Activated effector memory CD4-positive, alpha-beta T cell treated with anti-CD3 and anti-CD28 coated beads, Interleukin-2, amount 50 U/mL, for 16 hours (primary cell): ENCODE data around the gene MYO1D.

Experiments used
- DNase-seq: peaks from one replicate; pipeline ENCODE4 v3.0.0-alpha.2; 2020

The MYO1D gene

DNA sequence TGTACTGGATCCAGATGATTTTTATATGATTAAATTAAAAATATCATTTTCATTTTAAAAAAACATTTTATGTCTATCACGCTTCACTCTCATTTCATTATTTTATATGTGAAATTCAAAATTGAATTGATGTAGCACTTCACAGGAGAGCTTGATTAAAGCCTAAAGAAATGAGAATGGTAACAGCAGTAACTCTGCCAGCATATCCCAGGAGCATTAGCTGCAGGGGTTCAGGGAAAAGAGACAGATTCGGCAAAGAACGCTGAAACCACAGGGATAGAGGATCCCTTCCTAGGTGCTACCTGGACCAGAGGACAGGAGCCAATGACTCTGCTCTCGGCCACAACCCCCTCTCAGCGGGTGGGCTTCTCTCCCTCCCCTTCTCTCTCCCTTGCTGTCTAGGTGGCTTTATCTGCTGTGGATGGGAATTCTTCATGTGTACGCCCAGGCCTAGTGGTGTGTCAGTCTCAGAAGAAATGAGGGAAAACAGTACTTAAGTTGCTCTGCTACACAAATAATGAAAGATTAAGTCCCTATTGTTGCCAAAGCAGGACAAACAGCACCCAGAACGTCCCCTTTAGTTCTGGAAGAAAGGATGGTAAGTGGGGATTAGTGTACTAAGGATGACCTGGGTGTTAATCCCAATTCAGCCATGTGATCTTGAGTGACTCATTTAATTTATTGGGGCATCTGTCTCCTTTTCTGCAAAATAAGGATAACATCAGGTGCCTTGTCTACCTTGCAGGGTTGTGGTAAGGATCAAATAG, 266.9 kb downstream of the MYO1D start:
- no peak for DNase-seq

DNA sequence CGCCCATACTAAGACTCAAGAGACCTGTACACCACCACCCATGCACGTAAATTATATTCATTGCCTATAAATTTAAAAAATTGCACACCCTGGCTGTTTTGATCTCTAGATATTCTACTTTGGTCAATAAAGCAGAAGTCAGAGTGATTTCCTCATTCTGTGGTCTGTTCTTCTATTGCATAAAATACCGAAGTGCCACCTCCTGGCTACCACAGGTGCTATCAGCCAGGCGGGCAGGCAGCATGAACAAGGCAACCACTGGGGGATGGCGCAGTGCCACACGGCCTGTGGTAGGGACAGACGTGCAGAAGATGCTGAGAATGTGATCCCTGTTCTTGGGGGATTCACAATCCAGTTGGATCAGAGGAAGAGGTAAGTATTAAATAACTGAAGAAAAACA, 267.8 kb downstream of the MYO1D start:
- peak; percentile 83 for DNase-seq

DNA sequence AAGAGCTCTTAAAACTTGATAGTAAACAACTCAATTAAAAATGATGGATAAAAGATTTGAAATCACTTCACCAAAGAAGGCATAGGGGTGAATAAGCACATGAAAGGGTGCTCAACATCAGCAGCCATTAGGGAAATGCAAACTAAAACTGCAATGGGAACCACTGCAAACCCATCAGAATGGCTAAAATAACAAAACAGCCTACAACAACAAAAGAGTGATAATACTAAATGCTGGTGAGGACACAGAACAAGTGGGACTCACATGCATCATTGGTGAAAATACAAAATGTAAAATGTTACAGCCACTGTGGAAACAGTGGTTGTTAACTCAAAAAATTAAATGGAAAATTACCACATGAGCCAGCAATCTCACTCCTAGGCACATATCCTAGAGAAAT, 268.7 kb downstream of the MYO1D start:
- no peak for DNase-seq

DNA sequence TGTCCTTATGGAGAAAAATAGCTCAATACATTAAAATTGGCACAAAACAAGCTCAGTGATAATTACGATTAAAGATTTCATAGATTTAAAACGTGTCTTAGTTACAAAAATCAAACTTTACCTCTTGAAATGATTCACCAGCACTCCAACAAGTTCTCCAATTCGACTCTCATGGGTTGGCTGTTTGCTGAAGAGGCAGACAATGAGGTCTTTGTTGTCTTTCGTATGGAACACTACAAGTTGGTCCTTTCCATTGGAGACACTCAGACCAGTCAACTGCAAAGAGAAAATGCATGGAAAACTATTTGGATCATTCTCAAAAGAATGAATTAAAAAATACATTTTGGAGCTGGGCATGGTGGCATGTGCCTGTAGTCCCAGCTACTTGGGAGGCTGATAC, 272.0 kb downstream of the MYO1D start:
- DNase-seq: no peak

DNA sequence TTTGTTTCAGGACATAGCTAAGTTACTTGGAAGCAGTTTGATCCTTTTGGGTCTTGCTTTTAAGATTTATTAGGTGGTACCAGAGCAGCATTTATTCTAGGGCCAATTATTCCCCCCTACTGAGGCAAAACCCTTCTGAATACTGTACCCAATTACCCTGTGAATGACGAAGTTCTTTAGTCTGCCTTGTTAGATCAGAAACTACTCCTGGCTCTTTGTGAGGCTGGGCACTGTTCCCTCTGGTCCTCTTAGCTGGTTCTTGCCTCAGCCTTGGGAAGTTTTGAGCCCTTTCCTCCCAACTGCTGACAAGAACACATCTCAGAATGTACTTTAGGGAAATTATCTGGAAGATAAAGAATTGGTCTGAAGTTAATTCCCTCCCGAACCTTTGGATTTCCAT, 274.5 kb downstream of the MYO1D start:
- DNase-seq: no peak

DNA sequence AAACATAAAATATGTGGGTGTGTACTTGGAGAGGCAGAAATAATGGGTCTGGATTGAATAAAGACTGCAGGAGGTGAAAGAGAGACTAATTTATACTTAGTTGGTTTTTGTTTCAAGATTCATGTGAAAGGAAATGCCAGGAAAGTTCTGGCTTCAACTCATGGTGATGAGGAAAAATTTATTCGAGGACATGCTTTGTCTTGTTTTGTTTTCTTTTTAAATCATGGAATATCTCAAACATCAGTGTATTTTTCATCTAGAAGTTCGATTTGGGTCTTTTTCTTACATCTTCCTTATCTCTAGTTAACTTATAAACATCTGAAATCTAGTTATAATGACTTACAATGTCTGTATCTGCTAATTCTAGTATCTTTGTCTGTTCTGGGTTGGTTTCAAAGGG, 275.1 kb downstream of the MYO1D start:
- no peak for DNase-seq

DNA sequence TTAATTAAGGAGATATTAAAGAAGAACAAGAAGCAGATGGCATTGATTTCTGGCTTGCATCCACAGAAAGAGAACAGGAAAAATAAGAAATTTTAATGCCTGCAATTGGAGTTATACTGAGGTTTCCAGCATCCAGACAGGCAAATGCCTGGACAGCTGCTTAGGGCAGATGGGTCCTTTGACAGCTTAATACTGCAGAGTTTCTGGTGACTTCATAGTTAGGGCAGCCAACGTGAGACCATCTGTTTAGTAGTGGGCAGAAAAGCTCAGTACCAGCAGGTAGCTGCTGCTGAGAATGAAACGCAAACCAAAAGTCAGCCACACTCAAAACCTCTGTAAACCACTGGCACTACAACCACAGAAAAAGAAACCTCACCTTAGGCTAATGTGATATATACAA, 280.3 kb downstream of the MYO1D start:
- no peak for DNase-seq

DNA sequence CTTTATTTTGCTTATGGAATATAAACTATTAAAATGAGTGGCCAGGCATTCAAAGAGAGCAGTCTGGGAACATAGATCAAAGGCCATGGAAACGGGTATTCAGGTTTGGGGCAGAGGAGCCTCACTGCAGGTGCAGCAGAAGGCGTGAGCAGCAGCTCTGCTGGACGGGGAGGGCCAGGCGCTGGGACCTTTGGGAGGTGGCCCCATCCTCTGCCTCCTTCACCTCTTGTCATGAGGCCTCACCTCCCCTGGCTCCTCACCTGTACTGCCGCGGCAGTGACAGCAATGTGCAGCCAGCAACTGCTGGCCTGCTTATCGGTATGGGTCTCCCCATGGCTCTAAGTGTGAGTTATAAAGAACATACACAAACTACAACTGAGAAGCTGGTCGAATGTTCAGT, 280.7 kb downstream of the MYO1D start:
- DNase-seq: no peak

DNA sequence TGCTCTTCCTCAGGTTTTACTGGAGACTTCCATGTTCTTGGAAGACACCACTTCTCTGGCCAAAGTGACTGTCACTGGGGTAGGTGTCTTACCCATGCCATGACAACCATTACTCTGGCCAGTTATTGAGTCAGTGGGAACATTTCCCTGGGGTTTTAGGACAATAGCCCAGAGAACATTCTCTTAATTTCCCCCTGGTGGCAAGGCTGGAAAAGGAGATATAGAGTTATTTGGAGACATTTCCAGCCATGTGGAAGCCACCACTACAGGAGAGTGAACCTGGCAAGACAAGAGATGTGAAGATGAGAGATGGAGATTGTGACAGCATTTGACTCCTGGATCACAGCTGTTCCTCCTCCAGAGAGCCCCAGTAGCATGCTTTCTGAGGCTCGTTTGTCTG, 283.9 kb downstream of the MYO1D start:
- DNase-seq: no peak

DNA sequence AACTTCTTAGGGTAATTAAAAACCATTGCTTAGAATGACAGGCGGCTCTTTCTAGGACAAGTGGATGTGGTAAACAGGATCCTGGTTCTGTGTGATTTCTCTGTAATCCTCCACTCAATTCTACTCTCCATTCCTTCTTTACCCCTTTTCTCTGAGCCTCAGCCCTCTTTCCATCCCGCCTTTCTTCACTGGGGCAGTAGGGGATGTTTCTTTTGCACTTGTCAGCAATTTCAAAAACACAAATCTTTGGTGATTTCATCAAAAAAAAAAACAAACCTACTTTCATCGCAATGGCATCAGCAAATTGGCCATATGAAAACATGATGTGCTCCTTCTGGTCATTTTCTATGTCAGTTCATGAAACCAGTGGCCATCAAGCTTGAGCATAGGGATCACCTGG, 285.5 kb downstream of the MYO1D start:
- DNase-seq: no peak

DNA sequence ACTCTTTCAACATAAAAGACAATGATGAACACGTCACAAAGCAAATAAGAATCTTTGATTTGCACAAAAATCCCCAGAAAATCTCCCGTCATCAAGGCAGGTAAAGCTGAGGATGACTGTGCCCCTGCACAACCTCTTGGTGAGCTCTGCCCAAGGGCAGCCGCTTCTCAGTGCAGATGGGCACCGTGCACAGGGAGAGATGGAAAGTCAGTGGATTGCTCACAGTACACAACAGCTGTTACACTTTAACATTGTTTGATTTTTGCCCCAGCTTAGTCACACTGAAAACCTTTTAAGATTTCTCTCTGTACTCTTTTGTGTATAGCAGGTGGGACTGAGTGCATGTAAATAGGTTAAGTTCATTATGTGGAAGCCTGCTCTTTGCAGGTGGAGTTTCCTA, 285.9 kb downstream of the MYO1D start:
- DNase-seq: no peak

DNA sequence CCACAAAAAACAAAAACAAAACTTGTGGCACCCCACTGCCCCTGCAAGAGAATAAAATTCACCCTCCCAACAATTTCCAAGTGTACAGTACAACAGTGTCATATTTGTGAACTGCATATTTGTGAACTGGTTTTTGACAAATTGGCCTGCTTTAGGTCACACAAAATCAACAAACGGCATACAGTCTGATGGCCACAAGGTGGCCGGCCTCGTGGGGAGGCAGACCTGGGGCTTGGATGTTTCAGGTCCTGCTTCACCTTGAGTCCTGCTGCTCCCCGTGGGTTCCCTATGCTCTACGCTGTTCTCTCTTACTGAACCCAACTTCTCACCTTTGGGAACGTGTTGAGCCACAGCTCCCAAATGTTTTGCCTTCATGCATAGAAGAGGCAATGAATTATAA, 287.9 kb downstream of the MYO1D start:
- no peak for DNase-seq

DNA sequence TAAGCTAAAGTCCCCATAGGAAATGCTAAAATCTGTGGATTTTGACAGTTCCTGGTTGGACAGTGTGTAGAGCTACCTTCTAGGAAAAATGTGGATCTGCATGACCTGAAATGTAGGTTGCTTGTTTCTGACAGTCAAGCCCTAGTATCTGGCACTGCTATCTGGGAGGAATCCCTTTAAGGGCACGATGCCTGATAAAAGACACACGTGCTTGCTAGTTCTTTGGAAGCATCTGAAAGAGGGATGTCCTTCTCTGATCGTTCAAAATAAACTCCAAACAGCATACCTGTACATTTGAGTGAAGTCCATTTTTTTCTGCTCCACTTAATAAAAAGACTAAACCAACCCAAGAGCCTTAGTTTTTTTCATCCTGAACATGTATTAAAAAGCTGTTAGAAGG, 288.8 kb downstream of the MYO1D start:
- DNase-seq: no peak

DNA sequence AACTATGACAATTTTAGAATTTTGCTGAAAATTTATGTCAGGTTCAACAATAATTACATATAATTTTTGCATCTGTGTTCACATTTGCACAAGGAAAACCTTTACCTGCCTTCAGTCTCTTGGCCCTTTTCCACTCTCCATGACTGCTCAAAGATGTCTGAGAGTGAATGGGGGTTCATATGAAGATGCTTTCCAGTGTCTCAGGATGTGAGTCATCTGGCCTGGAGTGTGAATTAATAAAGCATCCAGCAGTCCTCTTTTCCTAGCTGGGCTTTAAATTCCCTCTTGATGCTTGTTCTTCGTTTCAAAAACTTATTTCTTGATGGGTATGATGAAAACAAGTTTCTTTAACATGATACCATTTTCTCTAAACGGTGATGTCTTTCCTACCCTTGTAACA, 290.3 kb downstream of the MYO1D start:
- no peak for DNase-seq

DNA sequence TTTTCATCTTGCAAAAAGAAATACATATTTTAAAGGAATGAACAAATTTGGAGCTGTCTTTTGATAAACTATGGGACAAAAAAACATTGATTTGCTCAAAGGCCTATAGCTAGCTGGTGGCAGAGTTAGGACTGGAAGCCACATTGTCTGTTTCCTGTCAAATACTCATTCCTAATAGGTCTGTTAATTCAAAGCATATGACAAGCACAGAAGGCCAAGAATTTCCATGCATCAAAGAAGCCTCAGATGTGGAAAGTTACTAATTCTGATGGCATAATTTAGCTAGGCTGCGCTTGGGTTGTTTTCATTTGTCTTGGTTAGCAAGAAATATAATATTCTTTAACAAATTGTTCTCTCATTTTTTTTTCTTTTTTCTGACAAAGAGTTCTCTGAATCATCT, 292.1 kb downstream of the MYO1D start:
- no peak for DNase-seq

DNA sequence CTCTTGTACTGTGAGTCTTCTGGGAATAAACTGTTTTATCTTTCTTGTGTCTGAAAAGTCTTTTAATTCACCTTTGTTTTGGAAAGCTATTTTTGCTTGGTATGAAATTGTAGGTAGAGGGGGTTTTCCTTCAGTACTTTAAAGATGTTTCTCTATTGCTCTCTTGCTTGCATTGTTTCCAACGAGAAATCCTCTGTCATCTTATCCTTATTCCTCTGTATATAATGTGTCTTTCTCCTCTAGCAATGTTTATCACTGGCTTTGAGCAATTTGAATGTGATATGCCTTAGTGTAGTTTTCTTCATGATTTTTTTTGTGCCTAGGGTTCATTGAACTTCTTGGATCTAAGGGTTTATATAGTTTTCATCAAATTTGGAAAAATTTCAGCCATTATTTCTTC, 293.9 kb downstream of the MYO1D start:
- no peak for DNase-seq

DNA sequence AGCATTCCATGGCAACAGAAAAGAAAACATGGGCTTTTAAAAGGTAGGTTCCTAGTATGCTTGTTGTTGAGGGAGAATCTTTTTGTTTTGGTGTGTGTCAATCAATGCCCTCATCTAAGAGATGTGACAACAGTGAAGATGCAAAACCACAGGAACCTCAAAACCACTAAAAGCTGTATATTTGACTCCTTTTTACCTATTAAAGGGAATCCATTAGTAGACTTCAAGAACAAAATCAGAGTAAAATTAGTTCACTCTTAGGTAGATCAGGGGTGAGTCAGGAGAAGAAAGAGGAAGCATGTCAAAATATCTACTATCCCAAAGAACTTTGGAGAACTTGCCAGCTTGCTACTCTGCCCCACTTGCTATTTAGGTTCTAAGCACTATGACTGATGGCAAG, 301.1 kb downstream of the MYO1D start:
- DNase-seq: no peak

DNA sequence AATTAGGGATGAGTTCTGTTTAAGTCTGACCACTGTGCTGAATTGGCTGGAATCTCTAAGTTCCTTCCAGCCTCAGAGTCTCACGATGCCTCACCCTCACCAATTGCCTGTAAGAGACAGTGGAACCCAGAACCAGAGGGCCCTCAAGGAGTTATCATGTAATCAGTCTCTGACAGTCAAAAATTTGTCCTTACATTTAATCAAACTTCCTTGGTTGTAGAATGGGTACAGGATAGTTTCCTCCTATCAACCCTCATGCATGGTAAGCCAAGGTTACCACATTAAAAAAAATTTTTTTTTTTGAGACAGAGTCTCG, 306.9 kb downstream of the MYO1D start:
- DNase-seq: no peak

DNA sequence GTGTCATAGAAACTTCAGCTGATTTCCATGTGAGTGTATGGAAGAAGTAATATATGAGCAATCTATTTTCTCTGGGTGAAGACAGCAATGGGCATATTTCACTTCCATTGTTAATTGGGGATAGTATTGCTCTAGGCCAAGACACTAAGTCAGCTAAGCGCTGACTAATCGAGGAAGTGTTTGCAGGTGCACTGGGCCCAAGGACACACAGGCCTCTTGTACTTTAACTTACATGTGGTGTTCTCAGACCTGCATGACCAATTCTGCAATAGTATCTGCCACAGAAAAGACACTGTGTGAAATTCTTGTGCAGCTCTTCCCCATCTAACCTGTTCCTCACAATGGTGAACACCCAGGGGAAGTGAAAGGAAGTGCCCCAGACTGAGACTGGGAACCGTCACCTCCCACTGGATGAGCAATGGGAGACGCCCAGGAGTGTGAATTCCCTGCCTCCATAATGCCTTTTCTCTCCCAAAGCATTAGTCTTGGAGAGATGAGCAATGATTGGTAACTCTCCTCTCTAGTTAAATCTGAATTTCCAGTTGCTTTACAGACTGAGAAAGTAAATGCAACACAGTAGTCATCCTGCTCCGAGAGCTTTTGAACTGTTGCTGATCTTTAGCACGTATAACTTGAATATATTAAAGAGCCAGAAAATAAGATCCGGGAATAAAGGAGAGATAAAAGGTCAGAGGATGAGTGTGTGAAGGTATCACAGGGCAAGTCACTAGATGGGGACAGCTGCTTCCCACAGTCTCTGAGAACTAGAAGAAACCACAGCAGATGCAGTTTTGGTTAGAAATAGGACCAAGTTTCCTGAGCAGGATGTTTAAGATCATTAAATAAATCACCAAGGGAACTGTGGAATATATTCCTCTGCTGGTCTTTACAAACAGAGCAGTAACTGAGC, 307.5 kb downstream of the MYO1D start:
- DNase-seq: no peak

DNA sequence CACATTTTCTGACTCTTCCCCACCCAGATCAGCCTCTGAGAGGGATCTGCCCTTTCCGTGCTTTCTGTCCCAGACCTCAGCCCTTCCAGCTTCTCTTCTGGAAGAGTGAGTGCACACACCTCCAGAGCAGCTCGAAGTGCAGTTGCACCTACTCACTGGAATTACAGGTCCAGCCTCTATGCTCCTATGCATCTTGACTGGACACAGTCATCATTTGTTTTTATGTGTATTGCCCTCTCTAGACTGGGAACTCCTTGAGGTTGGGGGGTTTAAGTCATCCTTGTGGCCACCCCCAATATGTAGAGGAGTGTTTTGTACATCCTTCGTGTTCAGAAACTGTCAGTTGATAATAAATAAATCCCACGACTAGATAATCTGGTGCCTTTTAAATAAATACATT, 308.2 kb downstream of the MYO1D start:
- no peak for DNase-seq

DNA sequence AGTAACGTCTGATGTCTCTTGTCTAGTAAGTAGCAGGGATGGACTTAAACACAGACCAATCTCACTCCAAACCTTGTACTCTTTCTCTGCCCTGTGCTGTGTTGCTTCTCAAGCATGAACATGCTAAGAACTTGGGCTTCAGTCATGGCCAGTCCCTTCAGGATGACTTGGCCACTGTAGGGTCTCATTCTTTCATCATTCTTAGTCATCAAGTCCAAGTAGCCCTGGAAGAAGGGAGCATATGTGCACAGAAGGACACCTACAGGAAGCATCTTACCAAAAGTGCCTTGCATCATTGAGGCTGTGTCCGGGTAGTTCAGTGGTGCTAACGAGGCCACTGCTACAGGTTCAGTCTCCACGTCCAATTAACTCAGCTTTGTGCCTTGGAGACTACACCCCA, 309.4 kb downstream of the MYO1D start:
- DNase-seq: no peak

DNA sequence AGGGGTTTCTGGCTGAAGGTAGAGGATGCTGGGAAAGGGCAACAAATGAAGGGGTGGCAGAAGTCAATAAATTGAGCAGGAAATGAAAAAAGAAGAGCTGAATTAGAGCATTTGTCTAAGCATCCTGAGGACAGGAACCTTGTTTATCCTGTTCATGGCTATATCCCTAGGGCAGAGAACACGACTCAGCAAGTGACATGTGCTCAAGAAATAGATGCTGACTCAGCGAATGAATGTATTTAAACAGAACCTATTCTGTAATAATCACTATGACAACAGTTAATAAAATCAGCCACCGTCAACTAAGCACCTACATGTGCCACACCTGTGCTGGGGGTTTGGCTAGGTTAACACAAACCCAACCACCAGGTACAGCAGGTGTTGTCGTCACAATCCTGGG, 309.8 kb downstream of the MYO1D start:
- DNase-seq: no peak

DNA sequence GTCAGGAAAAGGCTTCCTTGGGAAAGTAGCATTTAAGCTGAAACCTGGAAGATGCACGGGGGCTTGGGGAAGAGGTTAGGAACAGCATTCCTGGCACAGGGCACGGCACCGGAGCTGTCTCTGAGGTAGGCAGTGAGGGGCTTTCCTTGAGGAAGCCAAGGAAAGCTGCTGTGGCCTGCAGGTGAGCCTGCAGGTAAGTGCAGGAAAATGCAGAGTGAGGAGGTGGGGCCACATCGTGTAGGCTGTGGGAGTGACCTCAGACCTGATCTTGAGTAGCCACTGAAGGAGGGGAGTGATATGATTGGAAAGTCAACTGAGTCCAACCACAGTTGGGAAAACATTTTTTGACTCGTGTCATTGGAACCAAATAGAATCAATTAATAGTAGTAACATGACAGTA, 310.6 kb downstream of the MYO1D start:
- DNase-seq: no peak

DNA sequence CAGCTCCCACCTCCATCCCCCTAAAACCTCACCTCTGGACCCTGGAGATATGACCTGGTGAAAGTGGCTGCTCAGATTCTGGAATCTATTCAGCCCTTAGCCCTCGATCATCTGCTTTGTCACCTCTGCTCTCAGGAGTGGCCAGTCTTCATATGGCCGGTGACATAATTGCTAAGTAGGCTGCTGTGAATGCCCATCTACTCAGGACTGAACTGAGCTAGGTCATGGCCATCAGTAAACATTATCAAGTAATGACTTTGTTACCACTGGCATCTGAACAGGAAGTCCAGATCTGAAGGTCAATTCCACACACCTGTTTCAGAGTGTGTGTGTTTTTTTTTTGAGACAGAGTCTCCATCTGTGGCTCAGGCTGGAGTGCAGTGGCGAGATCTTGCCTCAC, 311.5 kb downstream of the MYO1D start:
- DNase-seq: no peak

DNA sequence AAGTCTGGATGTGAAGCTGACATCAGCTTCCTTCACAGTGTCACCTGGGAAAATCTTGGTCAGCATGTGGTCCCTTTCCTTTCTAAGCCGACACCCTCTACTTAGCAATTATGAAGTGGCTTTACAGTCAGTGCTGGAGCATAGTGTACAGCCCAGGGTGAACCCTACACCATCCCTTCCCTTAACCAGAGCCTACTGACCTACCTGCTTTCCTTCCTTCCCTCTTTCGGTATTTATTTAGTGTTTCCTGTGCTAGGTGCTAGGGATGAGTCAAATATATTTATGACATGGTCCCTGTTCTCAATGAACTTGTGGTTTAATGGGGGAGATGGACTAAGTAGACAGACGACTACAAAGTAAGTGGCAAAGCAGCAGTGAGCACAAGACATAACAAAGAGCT, 312.6 kb downstream of the MYO1D start:
- DNase-seq: no peak
